ENCODE measurements around the gene CCNK.

The CCNK gene

GRCh38 chr14:99440278-99440677, 40.9 kb upstream of the CCNK start:
- H3K4me3 ChIP-seq (ENCODE audit: low read depth, low read length), result no peak overlapping the region
- no peak for TF ChIP-seq CTCF (IDR thresholded peaks at IDR 0.05; ENCODE audit: low read depth, low read length)

- peak; percentile 12; the same call in 1 of the 2 replicates for TF ChIP-seq CTCF (IDR thresholded peaks at IDR 0.05; ENCODE audit: low read depth, low read length)
- H3K4me3 ChIP-seq (ENCODE audit: low read depth, low read length), result no peak overlapping the region
Observed at GRCh38 chr14:99441157-99441870, 39.9 kb upstream of the CCNK start.

- no peak for TF ChIP-seq CTCF (IDR thresholded peaks at IDR 0.05; ENCODE audit: low read depth, low read length)
Observed at GRCh38 chr14:99441918-99442317, 39.3 kb upstream of the CCNK start.

GRCh38 chr14:99445931-99446330, 35.3 kb upstream of the CCNK start:
- no peak overlapping the region for H3K4me3 ChIP-seq (ENCODE audit: low read depth, low read length)
- no peak for TF ChIP-seq CTCF (IDR thresholded peaks at IDR 0.05; ENCODE audit: low read depth, low read length)

More at GRCh38 chr14:99441918-99442317, 39.3 kb upstream of the CCNK start:
- H3K4me3 ChIP-seq (ENCODE audit: low read depth, low read length), result no peak overlapping the region

GRCh38 chr14:99447739-99448138, 33.5 kb upstream of the CCNK start:
- no peak for TF ChIP-seq CTCF (IDR thresholded peaks at IDR 0.05; ENCODE audit: low read depth, low read length)
- H3K4me3 ChIP-seq (ENCODE audit: low read depth, low read length), result no peak overlapping the region

GRCh38 chr14:99450266-99450665, 30.9 kb upstream of the CCNK start:
- TF ChIP-seq CTCF (IDR thresholded peaks at IDR 0.05; ENCODE audit: low read depth, low read length), result no peak

GRCh38 chr14:99451234-99451633, 30.0 kb upstream of the CCNK start:
- no peak for TF ChIP-seq CTCF (IDR thresholded peaks at IDR 0.05; ENCODE audit: low read depth, low read length)

More at GRCh38 chr14:99450266-99450665, 30.9 kb upstream of the CCNK start:
- H3K4me3 ChIP-seq (ENCODE audit: low read depth, low read length), result no peak overlapping the region

More at GRCh38 chr14:99451234-99451633, 30.0 kb upstream of the CCNK start:
- H3K4me3 ChIP-seq (ENCODE audit: low read depth, low read length), result no peak overlapping the region
